ENCODE results near the gene PADI1.

GRCh38 chr1:17211377-17211776 is 6.4 kb downstream of the PADI1 start:
- TF ChIP-seq CTCF (conservative IDR thresholded peaks at IDR 0.05; ENCODE audit: low read length) (no peak), EZH2phosphoT487 (IDR thresholded peaks at IDR 0.05; ENCODE audit: borderline replicate concordance, low read depth, low read length) (no peak)
